Stimulated activated CD8-positive, alpha-beta memory T cell treated with anti-CD3 and anti-CD28 coated beads, Interleukin-4, amount 100 ng/mL, for 24 hours (primary cell): ENCODE measurements around the gene SLC22A31.
"Not testable (repeated sequence)": the region's sequence is repeated elsewhere in the genome, so short reads cannot be mapped to it uniquely, and the experiment has no call there.

Experiments used
- DNase-seq: peaks from one replicate; pipeline ENCODE4 v3.0.0-alpha.2; 2020; ENCODE audit warnings: low read depth

SLC22A31 gene

GRCh38 chr16:89200124-89200849, at the start of gene SLC22A31:
Gene SLC22A31, minus strand, starts transcription at chr16:89200537. Its CDS starts 36 bp downstream, at chr16:89200501.
- DNase-seq: no peak

GRCh38 chr16:89248196-89248982, 48.1 kb upstream of the SLC22A31 start:
- DNase-seq: no peak

DNA sequence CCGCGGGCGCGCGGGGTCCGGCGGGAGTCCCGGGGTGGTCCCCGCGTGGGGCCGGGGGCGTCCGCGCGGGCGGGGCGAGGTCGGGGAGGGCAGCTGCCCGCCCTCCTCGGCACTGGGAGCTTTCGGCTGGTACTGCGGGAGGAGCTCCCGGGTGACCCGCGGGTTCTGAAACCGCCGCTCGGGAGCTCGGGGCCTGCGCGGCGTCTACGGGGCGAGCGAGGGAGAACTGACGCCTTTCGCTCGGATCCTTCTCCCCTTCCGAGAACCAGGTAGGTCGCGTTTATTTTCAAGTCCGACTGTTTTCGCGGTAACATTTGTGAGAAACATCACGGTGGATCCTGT, 47.4 kb upstream of the SLC22A31 start:
- DNase-seq: not testable (repeated sequence)

- peak; percentile 91 for DNase-seq
Measured at GRCh38 chr16:89246903-89247733, 46.8 kb upstream of the SLC22A31 start.

DNA sequence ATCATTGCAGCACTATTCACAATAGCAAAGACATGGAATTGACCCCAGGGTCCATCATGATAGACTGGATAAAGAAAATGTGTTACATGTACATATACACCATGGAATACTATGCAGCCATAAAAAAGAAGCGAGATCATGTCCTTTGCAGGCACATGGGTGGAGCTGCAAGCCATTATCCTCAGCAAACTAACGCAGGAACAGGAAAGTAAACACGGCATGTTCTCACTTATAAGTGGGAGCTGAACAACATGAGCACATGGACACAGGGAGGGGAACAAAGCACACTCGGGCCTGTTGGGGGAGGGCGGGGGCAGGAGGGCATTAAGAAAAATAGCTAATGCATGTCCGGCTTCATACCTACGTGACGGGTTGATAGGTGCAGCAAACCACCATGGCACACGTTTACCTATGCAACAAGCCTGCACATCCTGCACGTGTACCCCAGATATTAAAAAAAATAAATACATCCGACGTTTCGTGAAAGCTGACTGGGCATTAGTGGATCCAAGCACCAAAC, 46.1 kb upstream of the SLC22A31 start:
- no peak for DNase-seq

GRCh38 chr16:89244754-89245153, 44.4 kb upstream of the SLC22A31 start:
- DNase-seq: no peak

- not testable (repeated sequence) for DNase-seq
Measured at GRCh38 chr16:89244264-89244663, 43.9 kb upstream of the SLC22A31 start.

- DNase-seq: no peak
Measured at GRCh38 chr16:89243664-89244063, 43.3 kb upstream of the SLC22A31 start.

DNA sequence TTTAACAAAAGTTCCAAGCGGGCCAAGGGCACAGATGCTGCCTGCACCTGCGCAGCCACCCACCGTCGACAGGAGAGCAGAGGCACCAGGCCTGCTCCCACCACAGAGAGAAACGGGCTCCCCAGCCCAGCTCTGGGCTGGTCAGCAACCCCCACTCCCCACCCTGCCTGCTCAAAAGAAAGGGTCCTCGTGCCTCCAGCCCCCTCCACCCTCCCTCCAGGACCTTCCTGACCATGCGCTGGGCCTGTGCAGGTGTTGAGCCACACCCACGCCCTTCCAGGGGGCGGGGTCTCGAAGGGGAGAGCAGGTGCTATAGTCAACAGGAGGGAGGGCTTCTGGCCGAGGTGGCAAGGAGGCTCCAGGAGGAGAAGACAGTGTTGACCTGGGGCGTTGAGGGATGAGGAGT, 42.5 kb upstream of the SLC22A31 start:
- no peak for DNase-seq

- peak; percentile 53 for DNase-seq
Measured at GRCh38 chr16:89241187-89242007, 41.1 kb upstream of the SLC22A31 start.

GRCh38 chr16:89237733-89238132, 37.4 kb upstream of the SLC22A31 start:
- DNase-seq: no peak

GRCh38 chr16:89233678-89234490, 33.5 kb upstream of the SLC22A31 start:
- no peak for DNase-seq

GRCh38 chr16:89232107-89232506, 31.8 kb upstream of the SLC22A31 start:
- no peak for DNase-seq

DNA sequence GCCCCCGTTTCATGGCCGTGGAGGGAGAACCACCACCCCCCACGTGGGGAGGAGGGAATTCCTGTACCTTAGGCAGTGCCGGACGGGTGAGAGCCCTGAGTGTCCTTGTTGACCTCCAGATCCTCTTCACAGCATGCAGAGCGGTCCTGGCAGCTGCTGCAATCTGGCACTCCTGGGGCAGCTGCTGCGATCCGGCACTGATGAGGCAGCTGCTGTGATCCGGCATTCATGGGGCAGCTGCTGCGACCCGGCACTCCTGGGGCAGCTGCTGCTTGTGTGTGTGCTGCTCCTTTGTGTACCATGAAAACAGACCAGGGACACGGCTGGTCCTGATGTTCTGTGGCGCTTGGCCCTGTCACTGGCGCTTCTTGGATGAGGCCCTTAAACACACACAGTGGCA, 29.9 kb upstream of the SLC22A31 start:
- DNase-seq: no peak

GRCh38 chr16:89224665-89225064, 24.3 kb upstream of the SLC22A31 start:
- no peak for DNase-seq

GRCh38 chr16:89222931-89223330, 22.6 kb upstream of the SLC22A31 start:
- no peak for DNase-seq

DNA sequence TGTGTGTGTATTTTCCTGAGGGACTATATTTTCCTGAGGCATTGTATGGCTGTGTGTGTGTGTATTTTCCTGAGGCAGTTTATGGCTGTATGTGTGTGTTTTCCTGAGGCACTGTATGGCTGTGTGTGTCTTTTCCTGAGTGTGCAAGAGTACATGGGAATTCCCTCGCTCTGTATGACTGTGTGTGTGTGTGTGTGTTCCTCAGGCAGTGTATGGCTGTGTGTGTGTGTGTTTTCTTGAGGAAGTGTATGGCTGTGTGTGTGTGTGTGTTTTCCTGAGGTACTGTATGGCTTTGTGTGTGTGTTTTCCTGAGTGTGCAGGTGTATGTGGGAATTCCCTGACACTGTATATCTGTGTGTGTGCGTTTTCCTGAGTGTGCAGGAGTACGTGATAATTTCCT, 21.3 kb upstream of the SLC22A31 start:
- no peak for DNase-seq

GRCh38 chr16:89219365-89219764, 19.0 kb upstream of the SLC22A31 start:
- no peak for DNase-seq

DNA sequence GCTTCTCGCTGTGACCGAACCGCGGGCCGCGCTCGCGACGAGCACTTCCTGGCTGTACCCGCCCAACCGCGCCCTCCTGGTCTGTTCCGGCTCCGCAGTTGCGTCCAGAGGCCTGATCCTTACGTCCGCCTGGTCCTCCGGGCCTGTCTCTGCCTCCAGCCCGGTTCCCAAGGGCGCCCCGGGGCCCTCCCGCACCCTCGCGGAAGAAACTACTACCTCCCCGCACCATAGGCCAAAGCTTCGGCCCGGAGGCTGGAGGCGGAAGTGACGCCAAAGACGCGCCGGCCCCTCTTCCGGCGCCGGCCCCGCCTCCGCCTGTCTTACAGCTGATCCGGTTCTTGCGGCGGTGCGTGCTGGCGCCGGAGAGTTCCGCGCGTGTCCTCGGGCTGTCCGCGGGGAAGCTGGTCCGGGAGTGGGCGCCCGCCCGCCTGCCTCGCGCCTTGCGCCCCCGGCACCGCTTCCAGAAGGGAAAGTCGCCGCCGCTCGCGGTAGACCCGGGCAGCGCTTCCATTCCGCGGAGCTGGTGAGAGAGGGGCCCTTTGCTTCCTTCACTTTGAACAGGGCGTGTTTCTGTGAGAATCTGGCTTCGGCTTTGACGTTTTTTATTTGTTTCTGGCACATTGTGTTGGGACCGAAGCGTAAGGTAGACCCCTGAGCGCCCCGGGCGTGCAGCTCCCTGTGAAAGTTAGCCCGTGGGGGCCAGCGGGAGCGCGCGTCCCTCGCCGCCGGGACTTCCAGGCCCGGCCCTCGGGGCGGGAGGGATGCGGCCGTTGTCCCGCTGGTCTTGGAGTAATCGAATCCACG, 17.3 kb upstream of the SLC22A31 start, which contains the start of gene ZNF778:
Gene ZNF778, plus strand, starts transcription at position 316 of the 804 bp plus-strand sequence. CDS start 3,425 bp downstream, outside the sequence.
- DNase-seq: peak; percentile 69

- no peak for DNase-seq
Measured at GRCh38 chr16:89217138-89217387, 16.7 kb upstream of the SLC22A31 start.
